Dedifferentiated amniotic fluid mesenchymal stem cell (primary cell): ENCODE results near the gene LYPD1.

Experiments
- DNase-seq: peaks from one replicate; pipeline ENCODE4 v3.0.0-alpha.2; 2016; ENCODE audit errors: extremely low spot score

The LYPD1 gene

DNA sequence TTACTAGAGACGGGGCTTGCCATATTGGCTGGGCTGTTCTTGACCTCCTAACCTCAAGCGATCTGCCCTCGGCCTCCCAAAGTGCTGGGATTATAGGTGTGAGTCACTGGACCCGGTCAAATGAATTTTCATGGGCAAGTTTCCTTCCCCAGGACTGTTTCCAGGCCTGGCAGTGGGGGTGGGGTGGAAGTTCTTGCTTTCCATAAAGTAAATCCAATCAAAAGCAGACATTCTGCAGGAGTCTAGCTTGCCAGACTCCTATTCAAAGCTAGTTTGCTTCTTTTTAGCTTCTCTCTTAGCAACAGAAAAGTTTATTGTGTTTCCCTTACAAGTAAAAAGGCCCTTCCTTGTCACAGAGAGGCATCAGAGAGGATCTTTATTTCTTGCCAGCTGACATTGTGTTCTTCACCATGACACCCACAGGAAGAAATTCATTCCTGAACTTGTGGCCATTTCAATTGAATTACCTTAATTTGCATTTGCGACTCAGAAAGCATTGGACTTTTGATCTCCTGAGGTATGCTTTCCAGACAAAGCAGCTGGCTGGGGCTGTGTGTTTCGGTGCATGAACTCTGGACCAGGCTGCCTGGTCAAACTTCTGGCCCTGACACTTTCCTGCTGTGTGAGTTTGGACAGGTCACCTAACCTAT, 37.9 kb downstream of the LYPD1 start:
- DNase-seq, result no peak

GRCh38 chr2:132627536-132627935, 42.5 kb downstream of the LYPD1 start:
- DNase-seq, result no peak

GRCh38 chr2:132623096-132623839, 46.7 kb downstream of the LYPD1 start:
- DNase-seq, result peak; percentile 85

DNA sequence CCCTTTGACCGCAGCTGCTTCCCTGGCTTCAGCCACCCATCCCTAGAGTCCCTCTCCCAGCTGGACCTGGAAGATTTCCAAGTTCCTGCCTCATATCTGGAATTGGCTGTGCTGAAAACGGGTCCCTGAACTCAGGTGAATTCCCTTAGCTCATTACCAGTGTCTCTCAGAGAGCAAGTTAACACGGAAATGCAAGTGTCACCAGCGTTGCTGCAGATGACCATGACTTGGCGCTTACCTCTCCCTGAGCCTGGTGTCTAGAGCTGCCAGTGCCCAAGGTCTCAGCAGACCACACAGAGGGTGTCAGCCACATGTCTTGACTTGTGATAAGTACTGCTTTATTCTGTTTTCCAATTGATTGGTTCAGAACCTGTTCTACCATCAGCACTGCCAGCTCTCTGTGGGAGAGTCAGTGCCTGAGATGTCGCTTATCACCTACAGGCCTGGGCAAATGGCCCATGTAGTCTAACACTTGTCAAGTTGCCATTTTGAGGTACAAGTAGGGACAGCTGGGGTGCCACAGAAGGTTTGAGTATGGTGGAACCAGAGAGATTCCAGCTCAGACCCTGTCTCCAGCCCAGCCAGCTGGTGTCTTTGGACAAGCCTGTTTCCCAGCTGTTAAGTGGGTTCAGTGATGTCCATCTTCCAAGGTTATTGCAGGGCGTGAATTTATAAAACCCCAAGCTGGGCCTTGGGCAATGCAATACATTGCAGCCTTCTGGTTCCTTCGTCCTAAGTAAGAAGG, 48.7 kb downstream of the LYPD1 start:
- no peak for DNase-seq

GRCh38 chr2:132620115-132620514, 49.9 kb downstream of the LYPD1 start:
- no peak for DNase-seq

GRCh38 chr2:132618734-132619133, 51.3 kb downstream of the LYPD1 start:
- DNase-seq, result no peak

DNA sequence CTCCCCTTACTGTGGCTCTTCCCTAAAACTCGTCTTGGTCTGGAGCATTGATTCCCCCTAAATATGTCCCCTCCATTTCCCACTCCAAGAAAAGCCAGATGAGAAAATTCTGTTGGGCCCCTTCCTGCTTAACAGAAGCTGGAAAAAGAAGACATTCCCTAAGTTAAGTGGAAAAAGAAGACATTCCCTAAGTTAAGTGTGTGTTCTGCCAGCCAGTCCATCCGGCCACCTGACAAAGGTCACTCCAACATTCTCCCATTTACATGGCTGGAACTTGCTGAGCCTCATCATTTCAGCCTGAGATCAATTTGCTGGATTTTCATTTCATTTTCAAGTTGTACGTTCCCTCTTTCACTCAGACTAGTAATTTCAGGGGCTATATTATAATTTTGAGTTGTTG, 52.0 kb downstream of the LYPD1 start:
- no peak for DNase-seq

DNA sequence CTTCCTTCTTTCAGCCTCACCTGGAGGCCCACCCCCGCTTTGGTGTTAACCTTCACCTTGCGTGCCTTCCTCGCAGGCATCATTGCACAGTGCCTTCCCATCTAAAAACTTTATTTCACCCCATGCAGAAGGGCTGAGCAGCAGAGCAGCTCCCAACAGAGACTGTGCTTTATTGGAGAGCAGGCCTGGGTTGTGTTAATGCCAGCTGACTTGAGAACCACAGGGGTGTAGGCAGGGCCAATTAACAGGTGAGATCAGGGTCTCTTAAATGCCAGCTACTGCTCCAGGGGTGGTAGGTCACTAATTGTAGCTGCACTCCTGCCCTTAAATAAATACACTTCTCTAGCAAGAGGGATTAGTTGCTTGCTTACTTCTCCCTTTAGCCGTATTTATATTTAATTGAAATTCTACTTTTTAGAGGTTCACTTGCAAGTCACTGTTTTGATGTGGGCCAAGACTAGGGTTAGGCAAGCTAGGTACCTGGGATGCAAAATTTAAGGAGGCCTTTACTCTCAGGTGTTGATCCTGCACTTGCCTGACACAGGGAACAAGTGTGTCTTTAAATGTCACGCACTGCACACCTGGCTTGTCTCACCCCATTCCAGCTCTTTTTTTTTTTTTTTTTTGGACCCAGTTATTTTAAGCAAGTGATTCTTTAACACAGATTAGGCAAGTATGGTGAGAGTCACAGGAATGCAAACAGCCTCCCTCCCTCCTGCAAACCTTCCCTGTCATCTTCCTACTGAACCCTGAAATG, 54.5 kb downstream of the LYPD1 start:
- DNase-seq, result no peak

- no peak for DNase-seq
Measured at GRCh38 chr2:132611719-132612118, 58.3 kb downstream of the LYPD1 start.

- no peak for DNase-seq
Measured at GRCh38 chr2:132609101-132609890, 60.7 kb downstream of the LYPD1 start.

DNA sequence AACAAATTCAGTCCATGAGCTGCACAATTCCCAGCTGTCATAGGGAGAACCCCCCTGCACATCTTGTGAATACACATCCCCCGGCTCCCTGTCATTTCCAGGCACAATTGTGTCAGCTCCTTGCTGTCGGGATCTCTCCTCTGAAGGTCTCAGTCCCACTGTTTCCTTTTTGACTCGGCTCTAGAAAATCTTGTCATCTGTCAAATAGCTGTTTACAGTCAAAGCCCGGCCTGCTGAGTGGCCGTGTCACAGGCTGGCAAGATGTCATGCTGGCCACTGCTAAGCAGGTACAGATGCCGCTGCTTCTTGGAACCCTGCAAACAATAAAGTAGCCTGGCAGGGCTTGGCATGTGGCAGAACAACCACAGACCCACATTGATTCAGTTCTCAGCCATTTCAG, 61.7 kb downstream of the LYPD1 start:
- DNase-seq, result no peak

GRCh38 chr2:132607426-132608090, 62.4 kb downstream of the LYPD1 start:
- DNase-seq, result no peak

GRCh38 chr2:132606649-132607048, 63.4 kb downstream of the LYPD1 start:
- no peak for DNase-seq

GRCh38 chr2:132605236-132606180, 64.5 kb downstream of the LYPD1 start:
- DNase-seq, result no peak

DNA sequence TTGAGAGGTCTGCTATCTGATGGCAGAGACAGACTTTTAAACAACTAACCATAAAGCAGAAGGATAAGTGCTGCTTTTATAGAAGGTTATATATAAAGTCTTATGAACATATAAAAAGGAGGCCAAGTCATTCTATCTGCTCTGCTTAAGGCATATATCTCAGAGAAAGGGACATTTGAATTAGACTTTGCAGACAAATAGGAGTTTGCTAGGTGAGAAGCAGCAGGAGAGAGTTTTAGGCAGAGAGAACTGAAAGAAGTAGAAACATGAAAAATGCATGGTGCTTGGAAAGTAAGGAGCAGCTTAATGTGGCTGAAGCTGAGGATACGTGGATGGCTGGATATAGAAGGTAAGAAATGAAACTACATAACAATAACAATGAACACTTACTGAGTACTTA, 65.4 kb downstream of the LYPD1 start:
- no peak for DNase-seq

DNA sequence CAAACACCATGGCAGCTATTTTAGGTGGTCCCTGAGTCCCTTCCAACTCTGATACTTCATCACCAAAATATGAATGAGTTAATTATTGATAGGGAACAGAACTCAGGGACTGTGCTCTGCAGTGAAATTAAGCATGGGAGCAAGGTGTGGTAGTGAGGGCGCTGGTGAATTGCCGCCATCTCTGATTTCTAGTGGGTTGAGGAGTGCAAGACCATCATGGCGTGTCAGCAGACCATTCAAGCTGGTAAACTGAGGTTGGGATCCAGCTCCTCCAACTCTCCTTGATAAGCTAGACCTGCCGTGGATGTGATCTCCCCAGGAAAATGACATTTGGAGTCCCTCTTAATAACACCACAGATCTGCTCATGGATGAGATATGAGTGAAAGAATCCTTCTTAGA, 70.4 kb downstream of the LYPD1 start:
- no peak for DNase-seq

DNA sequence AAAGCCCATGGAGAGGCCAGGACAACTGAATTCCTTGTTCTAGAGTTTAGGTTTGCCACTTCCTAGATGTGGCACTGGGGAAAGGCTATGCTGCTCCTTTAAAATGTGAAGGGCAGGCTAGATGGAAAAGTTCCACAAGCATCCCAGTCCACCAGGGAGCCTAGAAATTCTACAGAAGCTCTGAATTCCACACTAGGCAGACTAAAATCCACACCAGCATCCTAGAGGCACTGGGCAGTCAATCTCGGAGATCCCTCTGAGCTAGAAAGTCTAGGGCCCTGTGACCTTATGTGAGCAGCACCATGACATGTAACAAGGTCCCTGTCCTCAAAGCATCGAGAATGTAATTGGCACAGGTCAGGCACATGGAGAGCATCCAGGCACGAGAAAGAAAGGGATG, 71.5 kb downstream of the LYPD1 start:
- DNase-seq, result no peak

- DNase-seq, result no peak
Measured at GRCh38 chr2:132597831-132598230, 72.2 kb downstream of the LYPD1 start.

GRCh38 chr2:132597166-132597565, 72.8 kb downstream of the LYPD1 start:
- DNase-seq, result no peak

DNA sequence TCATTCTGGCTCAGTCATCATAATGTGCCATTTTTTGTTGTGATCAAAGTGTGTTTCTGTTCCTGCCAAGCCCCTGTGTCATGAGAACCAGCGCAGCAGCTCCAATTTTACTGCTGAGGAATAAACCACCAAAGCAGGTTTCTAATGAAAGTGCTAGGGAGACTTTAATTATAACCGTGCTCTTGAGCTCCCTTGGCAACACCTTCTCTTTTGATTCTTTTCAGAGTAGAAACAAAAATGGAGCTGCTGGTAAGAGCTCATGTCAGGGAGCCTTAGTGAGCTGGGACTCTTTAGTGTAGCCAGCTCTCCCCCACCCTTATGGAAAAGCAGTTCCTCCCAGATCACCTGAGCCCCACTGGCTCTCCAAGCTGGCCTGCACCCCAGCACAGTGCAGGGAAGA, 74.3 kb downstream of the LYPD1 start:
- DNase-seq, result no peak
